GM23338 (cell line): ENCODE measurements around the gene MYL12B. TPM values are rescaled to one million over a fixed set of nuclear protein-coding genes. Genes with fewer than 3 reads are reported as not detected.

Experiments
- ATAC-seq: fragments of 200-7000 bp; cut with Tn5 transposase; 3 replicates; pipeline ENCODE4 v1.9.1; 2020
- DNase-seq: peaks from one replicate; pipeline ENCODE4 v3.0.0-alpha.2; 2015; ENCODE audit warnings: low spot score
- H2AFZ ChIP-seq: fragments of 200-600 bp; sonication (generic); 2 replicates; pipeline ENCODE4 v1.8.0; 2016; ENCODE audit warnings: antibody characterized with exemption, mild to moderate bottlenecking, moderate library complexity
- H3F3A ChIP-seq: fragments of 200-600 bp; sonication (generic); replicated peaks from 2 replicates; pipeline ENCODE4 v1.8.0; 2017; ENCODE audit warnings: antibody characterized with exemption, mixed run types, low read depth
- H3K27ac ChIP-seq: fragments of 200-600 bp; sonication (generic); 2 replicates; pipeline ENCODE4 v1.6.1; 2016; ENCODE audit warnings: low read depth
- H3K27me3 ChIP-seq: fragments of 200-600 bp; sonication (generic); 2 replicates; pipeline ENCODE4 v1.8.0; 2016; ENCODE audit warnings: mild to moderate bottlenecking, mixed run types, moderate library complexity; ENCODE audit not compliant: insufficient read depth
- H3K36me3 ChIP-seq: fragments of 200-600 bp; sonication (generic); 2 replicates; pipeline ENCODE4 v1.8.0; 2016; ENCODE audit warnings: mild to moderate bottlenecking; ENCODE audit not compliant: insufficient read depth
- H3K4me1 ChIP-seq: fragments of 200-600 bp; sonication (generic); 2 replicates; pipeline ENCODE4 v1.8.0; 2016; ENCODE audit warnings: mild to moderate bottlenecking, moderate library complexity; ENCODE audit not compliant: insufficient read depth
- H3K4me2 ChIP-seq: fragments of 200-600 bp; sonication (generic); 2 replicates; pipeline ENCODE4 v1.7.1; 2017; ENCODE audit warnings: mixed run types
- H3K4me3 ChIP-seq: fragments of 200-600 bp; sonication (generic); 2 replicates; pipeline ENCODE4 v1.6.1; 2016; ENCODE audit warnings: mixed run types
- H3K79me2 ChIP-seq: fragments of 200-600 bp; sonication (generic); replicated peaks from 2 replicates; pipeline ENCODE4 v1.8.0; 2017; ENCODE audit warnings: mild to moderate bottlenecking; ENCODE audit not compliant: insufficient read depth
- H3K9me2 ChIP-seq: fragments of 200-600 bp; sonication (generic); 2 replicates; pipeline ENCODE4 v1.8.0; 2017; ENCODE audit not compliant: insufficient read depth
- H4K20me1 ChIP-seq: fragments of 200-600 bp; sonication (generic); replicated peaks from 2 replicates; pipeline ENCODE4 v1.8.0; 2017; ENCODE audit warnings: mild to moderate bottlenecking; ENCODE audit not compliant: insufficient read depth
- H3K27ac Mint-ChIP-seq: 2 replicates; pipeline ENCODE4 v1.8.0; 2020; ENCODE audit warnings: inconsistent platforms, mild to moderate bottlenecking, moderate library complexity, mixed read lengths
- H3K27me3 Mint-ChIP-seq: 3 replicates; pipeline ENCODE4 v1.8.0; 2022; ENCODE audit warnings: low read depth, mild to moderate bottlenecking, moderate library complexity, mixed read lengths, inconsistent platforms; ENCODE audit not compliant: insufficient read depth, poor library complexity
- H3K36me3 Mint-ChIP-seq: 3 replicates; pipeline ENCODE4 v1.8.0; 2021; ENCODE audit warnings: low read depth, mild to moderate bottlenecking, inconsistent platforms, moderate library complexity, mixed read lengths
- H3K4me1 Mint-ChIP-seq: 3 replicates; pipeline ENCODE4 v1.8.0; 2020; ENCODE audit warnings: mild to moderate bottlenecking, inconsistent platforms, mixed read lengths
- H3K4me3 Mint-ChIP-seq: 3 replicates; pipeline ENCODE4 v1.8.0; 2021; ENCODE audit warnings: moderate library complexity, mild to moderate bottlenecking, inconsistent platforms, mixed read lengths
- H3K9me3 Mint-ChIP-seq: 3 replicates; pipeline ENCODE4 v1.8.0; 2020; ENCODE audit warnings: moderate library complexity, mild to moderate bottlenecking, inconsistent platforms, mixed read lengths
- CREB1 ChIP-seq: fragments of 250-450 bp; sonication (Bioruptor Pico); IDR thresholded peaks from 2 replicates; pipeline ENCODE4 v1.5.0; 2020; ENCODE audit warnings: low read depth, mild to moderate bottlenecking, moderate library complexity
- CTCF ChIP-seq, 2 experiments: fragments of 200-600 bp in 1 of 2; sonication (generic) in 1 of 2; conservative IDR thresholded peaks; 2 replicates each; pipeline versions ENCODE4 v1.5.1 to v1.6.1; 2016 to 2017; ENCODE audit warnings: antibody characterized with exemption in 2 of 2, low read depth in 2 of 2, mild to moderate bottlenecking in 2 of 2, moderate library complexity in 1 of 2
- ETS1 ChIP-seq: IDR thresholded peaks from 2 replicates; pipeline ENCODE4 v1.6.1; 2016; ENCODE audit warnings: antibody characterized with exemption
- EZH2 ChIP-seq: fragments of 200-600 bp; sonication (generic); IDR thresholded peaks from one replicate; pipeline ENCODE4 v1.8.0; 2017; ENCODE audit warnings: antibody characterized with exemption, mild to moderate bottlenecking, low read depth; ENCODE audit not compliant: unreplicated experiment
- EZH2phosphoT487 ChIP-seq: fragments of 200-600 bp; sonication (generic); IDR thresholded peaks from one replicate; pipeline ENCODE4 v1.8.1; 2018; ENCODE audit warnings: antibody characterized with exemption; ENCODE audit not compliant: unreplicated experiment
- JUNB ChIP-seq: IDR thresholded peaks from one replicate; pipeline ENCODE4 v1.6.1; 2016; ENCODE audit warnings: antibody characterized with exemption; ENCODE audit not compliant: unreplicated experiment
- NANOG ChIP-seq: IDR thresholded peaks from 2 replicates; pipeline ENCODE4 v1.6.1; 2016; ENCODE audit warnings: antibody characterized with exemption, borderline replicate concordance
- POLR2AphosphoS5 ChIP-seq: IDR thresholded peaks from 2 replicates; pipeline ENCODE4 v1.6.1; 2016; ENCODE audit warnings: antibody characterized with exemption, low read depth
- REST ChIP-seq: IDR thresholded peaks from one replicate; pipeline ENCODE4 v1.6.1; 2018; ENCODE audit warnings: antibody characterized with exemption; ENCODE audit not compliant: unreplicated experiment
- STAT1 ChIP-seq: IDR thresholded peaks from one replicate; pipeline ENCODE4 v1.6.1; 2016; ENCODE audit warnings: antibody characterized with exemption; ENCODE audit not compliant: unreplicated experiment
- ZNF331 ChIP-seq: fragments of 250-450 bp; sonication (Bioruptor Pico); IDR thresholded peaks from 2 replicates; pipeline ENCODE4 v1.5.0; 2020; ENCODE audit warnings: low read depth, mild to moderate bottlenecking, moderate library complexity
- polyA plus RNA-seq: library from polyadenylated mRNA; unstranded; fragments of >200 nt; fragmentation: Nextera tagmentation; extraction: Ambion mirVana; gene quantifications from 2 replicates; pipeline ENCODE4 v1.2.1, GENCODE V29; 2016
- total RNA-seq: library from RNA; depleted of rRNA; stranded (reverse); fragments of >200 nt; shearing (Covaris generic); gene quantifications from 2 replicates; pipeline ENCODE4 v1.2.3, GENCODE V29; 2014

Gene MYL12B
- total and polyA plus RNA-seq, 2 experiments from 2014 or later: 165 to 330 TPM

- Histone ChIP-seq H3K4me3 (no peak overlapping the region), H3K4me2 (no peak overlapping the region), H3K4me1 (no peaks in the 10 kb centered on the region), H3K79me2 (no peaks in the 10 kb centered on the region), H3K27me3 (no peaks in the 10 kb centered on the region), H2AFZ (no peak overlapping the region), H4K20me1 (no peaks in the 10 kb centered on the region), H3K9me2 (peaks cover 16% of the 10 kb centered on the region; the same call in 1 of the 2 replicates), H3K27ac (no peak overlapping the region), H3K36me3 (no peaks in the 10 kb centered on the region), H3F3A (no peaks in the 10 kb centered on the region)
- Mint-ChIP-seq H3K27ac (no peak overlapping the region), H3K4me3 (no peak overlapping the region), H3K4me1 (peaks cover 7% of the 10 kb centered on the region), H3K27me3 (no peaks in the 10 kb centered on the region), H3K36me3 (peaks cover 9% of the 10 kb centered on the region; the same call in 1 of the 3 replicates), H3K9me3 (peaks cover 10% of the 10 kb centered on the region)
- DNase-seq (no peak), ATAC-seq (no peak)
- TF ChIP-seq NANOG (no peak), REST (no peak), EZH2 (no peak), POLR2AphosphoS5 (no peak), CTCF (conservative IDR thresholded peaks at IDR 0.05; ENCODE audit: low read depth in 2 of 2) (no peak), CREB1 (no peak), EZH2phosphoT487 (no peak)
Measured at GRCh38 chr18:3233433-3234168, 28.3 kb upstream of the MYL12B start.

- ATAC-seq: no peak
- Mint-ChIP-seq H3K4me1 (peaks cover 7% of the 10 kb centered on the region), H3K9me3 (peaks cover 17% of the 10 kb centered on the region)
- TF ChIP-seq NANOG (no peak), JUNB (no peak), ETS1 (no peak), CREB1 (no peak), ZNF331 (CRISPR knock-in tag) (no peak), EZH2phosphoT487 (no peak), STAT1 (no peak)
Measured at GRCh38 chr18:3234457-3234856, 27.5 kb upstream of the MYL12B start.

More at GRCh38 chr18:3234457-3234856, 27.5 kb upstream of the MYL12B start:
- Mint-ChIP-seq H3K36me3 (peaks cover 16% of the 10 kb centered on the region; the same call in 2 of the 3 replicates), H3K4me3 (no peak overlapping the region), H3K27ac (no peak overlapping the region), H3K27me3 (no peaks in the 10 kb centered on the region)
- H3K27me3 ChIP-seq: no peaks in the 10 kb centered on the region
- H4K20me1 ChIP-seq: no peaks in the 10 kb centered on the region
- no peaks in the 10 kb centered on the region for H3F3A ChIP-seq
- H3K4me3 ChIP-seq: no peak overlapping the region
- peaks cover 16% of the 10 kb centered on the region; the same call in 1 of the 2 replicates for H3K9me2 ChIP-seq
- H3K36me3 ChIP-seq: no peaks in the 10 kb centered on the region
- H3K27ac ChIP-seq: no peak overlapping the region
- no peak overlapping the region for H3K4me2 ChIP-seq
- DNase-seq: no peak
- H3K79me2 ChIP-seq: no peaks in the 10 kb centered on the region
- no peak overlapping the region for H2AFZ ChIP-seq
- H3K4me1 ChIP-seq: no peaks in the 10 kb centered on the region
